HUES48 (cell line): ENCODE data around the gene TIMM44.

Experiments used
- H3K27ac ChIP-seq: one replicate; pipeline ENCODE4 v1.7.0; 2013; ENCODE audit warnings: low read depth, low read length, inconsistent platforms
- H3K27me3 ChIP-seq: 2 replicates; pipeline ENCODE4 v1.6.1; 2013; ENCODE audit warnings: mild to moderate bottlenecking, low read length; ENCODE audit not compliant: control insufficient read depth, insufficient read depth
- H3K36me3 ChIP-seq: 2 replicates; pipeline ENCODE4 v1.6.1; 2013; ENCODE audit warnings: low read length; ENCODE audit not compliant: control insufficient read depth, insufficient read depth
- H3K4me1 ChIP-seq: 2 replicates; pipeline ENCODE4 v1.6.1; 2013; ENCODE audit warnings: mild to moderate bottlenecking, low read length; ENCODE audit not compliant: control insufficient read depth, insufficient read depth
- H3K4me3 ChIP-seq: 2 replicates; pipeline ENCODE4 v1.5.1; 2013; ENCODE audit warnings: mild to moderate bottlenecking, low read depth, low read length
- H3K9ac ChIP-seq: 2 replicates; pipeline ENCODE4 v1.6.1; 2013; ENCODE audit warnings: mild to moderate bottlenecking, low read depth, low read length, moderate library complexity
- H3K9me3 ChIP-seq: 2 replicates; pipeline ENCODE4 v1.6.1; 2013; ENCODE audit warnings: low read length; ENCODE audit not compliant: control insufficient read depth, insufficient read depth

The TIMM44 gene, protein sequence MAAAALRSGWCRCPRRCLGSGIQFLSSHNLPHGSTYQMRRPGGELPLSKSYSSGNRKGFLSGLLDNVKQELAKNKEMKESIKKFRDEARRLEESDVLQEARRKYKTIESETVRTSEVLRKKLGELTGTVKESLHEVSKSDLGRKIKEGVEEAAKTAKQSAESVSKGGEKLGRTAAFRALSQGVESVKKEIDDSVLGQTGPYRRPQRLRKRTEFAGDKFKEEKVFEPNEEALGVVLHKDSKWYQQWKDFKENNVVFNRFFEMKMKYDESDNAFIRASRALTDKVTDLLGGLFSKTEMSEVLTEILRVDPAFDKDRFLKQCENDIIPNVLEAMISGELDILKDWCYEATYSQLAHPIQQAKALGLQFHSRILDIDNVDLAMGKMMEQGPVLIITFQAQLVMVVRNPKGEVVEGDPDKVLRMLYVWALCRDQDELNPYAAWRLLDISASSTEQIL

DNA sequence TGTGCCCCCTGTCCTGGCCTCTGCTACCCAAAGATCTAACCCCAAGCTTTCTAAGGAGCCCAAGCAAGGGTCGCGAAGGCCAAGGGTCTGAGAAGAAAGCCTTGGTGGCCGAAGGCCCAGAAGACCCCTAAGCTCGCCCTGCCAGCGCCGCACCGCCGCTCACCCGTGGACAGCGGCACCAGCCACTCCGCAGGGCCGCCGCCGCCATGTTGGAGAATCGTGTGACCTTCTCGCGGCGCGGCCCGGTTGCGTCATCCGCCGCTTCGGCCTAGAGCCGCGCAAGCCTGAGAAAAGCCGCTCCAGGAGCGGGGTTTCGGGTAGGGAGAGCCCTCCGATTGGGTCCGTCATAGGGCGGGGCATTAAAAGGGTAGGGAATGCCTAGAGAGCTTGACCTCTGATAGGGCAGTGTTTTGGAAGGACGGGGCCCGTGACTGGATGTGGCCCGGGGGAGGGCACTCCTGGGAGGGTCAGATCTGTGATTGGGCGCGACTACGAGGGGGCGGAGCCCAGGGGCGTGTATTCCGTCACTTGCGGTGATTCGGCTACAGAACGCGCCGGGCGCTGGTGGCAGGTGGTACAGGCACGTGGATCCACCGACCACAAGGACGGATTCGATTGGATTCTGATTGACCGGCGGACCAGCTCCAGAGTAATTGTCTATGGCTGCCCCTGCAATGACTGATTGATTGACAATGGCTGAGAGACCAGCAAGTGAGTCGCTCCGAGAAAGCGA lies at the start of gene TIMM44:
TSS of gene TIMM44 (minus strand) at position 223 of the 733 bp plus-strand sequence. CDS start at position 208, 15 bp downstream.
- H3K9ac ChIP-seq: peak within 1 kb of the TSS; percentile 96
- no peaks in the 10 kb centered on the region for H3K27me3 ChIP-seq
- peaks cover 22% of the 10 kb centered on the region for H3K36me3 ChIP-seq
- peak within 1 kb of the TSS; percentile 96 for H3K27ac ChIP-seq
- H3K4me3 ChIP-seq: peak within 1 kb of the TSS; percentile 79
- H3K4me1 ChIP-seq: no peaks in the 10 kb centered on the region
- H3K9me3 ChIP-seq: no peaks in the 10 kb centered on the region

DNA sequence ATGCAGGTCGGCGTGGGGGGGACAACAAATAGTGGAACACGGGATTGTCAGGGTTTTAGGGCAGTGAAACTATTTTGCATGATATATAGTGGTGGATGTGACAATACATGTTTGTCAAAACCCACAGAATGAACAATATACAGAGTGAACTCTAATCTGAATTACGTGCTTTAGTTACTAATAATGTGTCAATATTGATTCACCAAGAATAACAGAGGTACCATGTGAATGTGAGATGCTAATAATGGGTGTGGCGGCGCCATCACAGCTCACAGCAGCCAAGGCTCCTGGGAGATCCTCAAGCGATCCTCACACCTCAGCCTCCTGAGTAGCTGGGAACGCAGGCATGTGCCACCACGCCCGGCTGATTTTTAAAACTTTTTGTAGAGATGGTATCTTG lies 49.1 kb upstream of the TIMM44 start:
- H3K36me3 ChIP-seq: peaks cover 50% of the 10 kb centered on the region

DNA sequence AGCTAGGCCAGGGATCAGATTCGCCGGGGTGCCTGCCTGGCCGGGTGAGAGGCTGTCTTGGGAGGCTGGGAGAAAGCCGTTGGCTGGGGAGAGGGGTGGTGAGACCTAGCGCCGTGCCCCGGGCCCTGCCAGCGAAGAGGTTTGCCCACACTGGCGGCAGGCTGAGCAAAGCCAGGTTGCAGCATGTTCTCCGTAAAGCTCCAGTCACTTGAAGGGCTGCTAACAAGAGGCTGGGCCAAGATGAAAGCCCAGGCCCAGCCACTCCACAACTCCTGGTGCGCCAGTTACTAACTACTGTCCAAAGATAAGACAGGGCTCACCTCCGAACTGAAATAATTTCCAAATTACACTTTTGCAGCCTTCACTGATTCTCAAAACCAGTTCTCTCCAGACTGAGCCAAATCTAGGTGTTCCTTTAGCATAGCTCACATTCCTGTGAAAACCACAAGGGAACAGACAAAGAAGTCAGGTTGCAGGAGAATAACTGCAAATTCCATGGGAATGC lies 45.7 kb upstream of the TIMM44 start:
- Histone ChIP-seq H3K27me3 (no peaks in the 10 kb centered on the region), H3K4me3 (no peak overlapping the region), H3K9me3 (no peaks in the 10 kb centered on the region), H3K27ac (no peak overlapping the region), H3K4me1 (no peaks in the 10 kb centered on the region), H3K9ac (no peak overlapping the region), H3K36me3 (peaks cover 80% of the 10 kb centered on the region)

More for the DNA sequence above, 49.1 kb upstream of the TIMM44 start:
- Histone ChIP-seq H3K4me3 (no peak overlapping the region), H3K27me3 (no peaks in the 10 kb centered on the region), H3K9ac (no peak overlapping the region), H3K4me1 (peaks cover 10% of the 10 kb centered on the region), H3K9me3 (no peaks in the 10 kb centered on the region), H3K27ac (no peak overlapping the region)

DNA sequence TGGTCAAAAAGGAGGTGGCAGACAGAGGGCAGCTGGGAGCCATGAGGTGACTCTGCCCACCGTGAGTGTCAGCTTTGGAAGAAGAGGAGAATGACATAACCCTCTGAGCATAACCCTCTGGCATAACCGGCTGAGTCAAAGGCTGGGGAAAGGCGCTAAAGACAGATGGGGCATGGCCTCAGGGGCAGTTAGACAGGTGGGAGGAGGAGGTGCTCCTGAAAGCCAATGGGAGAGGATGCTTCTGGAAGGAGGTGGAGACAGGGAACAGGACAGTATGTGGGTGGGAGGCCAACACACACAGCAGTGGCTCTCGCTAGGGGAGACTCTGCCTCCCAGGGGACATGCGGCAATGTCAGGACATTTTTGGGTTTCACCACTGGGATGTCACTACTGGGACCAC lies 44.8 kb upstream of the TIMM44 start:
- Histone ChIP-seq H3K9ac (no peak overlapping the region), H3K27ac (no peak overlapping the region), H3K9me3 (no peaks in the 10 kb centered on the region), H3K4me1 (no peaks in the 10 kb centered on the region), H3K27me3 (no peaks in the 10 kb centered on the region), H3K36me3 (peaks cover 88% of the 10 kb centered on the region), H3K4me3 (no peak overlapping the region)

DNA sequence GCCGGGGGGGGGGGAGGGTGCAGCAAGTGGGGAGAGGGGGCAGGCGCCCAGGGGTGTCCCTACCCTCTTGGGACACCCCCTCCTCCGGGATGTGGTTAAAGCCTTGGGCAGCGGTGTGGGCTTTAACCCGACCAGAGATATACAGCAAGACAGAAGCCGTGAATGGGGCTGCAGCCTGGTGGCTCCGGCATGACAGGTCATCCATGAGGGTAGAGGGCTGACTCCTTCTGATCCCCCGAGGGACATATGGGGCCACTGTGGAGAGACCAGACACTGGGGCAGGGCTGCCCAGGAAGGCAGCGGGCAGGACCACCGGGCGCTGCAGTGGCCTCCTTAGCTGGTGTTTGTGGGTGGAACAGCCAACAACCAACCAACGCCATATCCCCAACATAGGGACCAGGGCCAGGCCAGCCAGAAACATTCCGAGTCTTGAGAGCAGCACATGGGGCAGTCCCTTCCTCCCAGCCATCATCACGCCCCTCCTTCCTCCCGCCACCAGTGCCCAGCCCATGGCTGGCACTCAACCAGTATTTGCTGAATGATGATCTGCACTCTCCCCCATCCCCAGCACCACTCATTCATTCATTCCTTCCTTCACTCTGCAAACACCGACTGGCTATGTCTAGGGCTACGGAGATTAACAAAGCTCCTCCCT lies 43.8 kb upstream of the TIMM44 start:
- Histone ChIP-seq H3K4me3 (no peak overlapping the region), H3K9ac (no peak overlapping the region), H3K36me3 (peaks cover 93% of the 10 kb centered on the region), H3K27me3 (no peaks in the 10 kb centered on the region), H3K27ac (no peak overlapping the region), H3K4me1 (no peaks in the 10 kb centered on the region), H3K9me3 (no peaks in the 10 kb centered on the region)

DNA sequence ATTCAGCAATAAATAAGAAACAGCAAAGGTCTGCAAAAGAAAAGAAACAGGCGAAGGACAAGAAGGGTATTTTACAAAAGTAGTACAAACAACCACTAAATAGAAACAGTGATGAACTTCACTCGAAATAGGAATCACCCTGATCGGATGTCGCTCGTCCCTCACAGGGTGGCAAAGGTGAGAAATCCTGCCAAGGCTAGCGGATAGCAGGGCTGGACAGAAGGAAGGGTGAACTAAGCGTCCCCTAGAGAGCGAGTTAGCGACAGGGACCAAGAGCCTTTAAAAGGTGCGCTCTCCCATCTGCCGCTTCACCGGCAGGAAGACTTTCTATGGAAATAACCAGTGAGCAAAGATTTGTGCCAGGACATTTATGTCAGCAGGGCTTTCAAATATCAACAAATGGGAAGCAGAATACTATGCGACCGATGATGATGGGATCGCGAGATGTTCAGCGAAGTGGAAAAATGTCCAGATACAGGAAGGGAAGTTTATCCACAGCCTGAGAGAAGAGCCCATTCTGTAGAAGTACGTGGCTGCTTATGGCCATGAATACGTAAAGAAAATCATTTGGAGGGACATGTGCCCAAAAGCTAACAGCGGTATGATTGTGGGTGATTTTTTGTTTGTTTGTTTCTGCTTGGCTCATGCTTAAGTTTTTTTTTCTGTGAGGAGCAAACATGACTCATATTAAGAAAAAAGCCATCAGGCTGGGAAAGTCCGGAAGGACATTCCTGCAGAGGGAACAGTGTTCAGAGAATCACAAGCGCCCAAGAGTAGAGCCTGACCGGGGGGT lies 43.1 kb upstream of the TIMM44 start:
- H3K27ac ChIP-seq: no peak overlapping the region
- no peaks in the 10 kb centered on the region for H3K9me3 ChIP-seq
- no peaks in the 10 kb centered on the region for H3K27me3 ChIP-seq
- peaks cover 95% of the 10 kb centered on the region for H3K36me3 ChIP-seq
- no peak overlapping the region for H3K4me3 ChIP-seq
- no peak overlapping the region for H3K9ac ChIP-seq
- H3K4me1 ChIP-seq: no peaks in the 10 kb centered on the region

DNA sequence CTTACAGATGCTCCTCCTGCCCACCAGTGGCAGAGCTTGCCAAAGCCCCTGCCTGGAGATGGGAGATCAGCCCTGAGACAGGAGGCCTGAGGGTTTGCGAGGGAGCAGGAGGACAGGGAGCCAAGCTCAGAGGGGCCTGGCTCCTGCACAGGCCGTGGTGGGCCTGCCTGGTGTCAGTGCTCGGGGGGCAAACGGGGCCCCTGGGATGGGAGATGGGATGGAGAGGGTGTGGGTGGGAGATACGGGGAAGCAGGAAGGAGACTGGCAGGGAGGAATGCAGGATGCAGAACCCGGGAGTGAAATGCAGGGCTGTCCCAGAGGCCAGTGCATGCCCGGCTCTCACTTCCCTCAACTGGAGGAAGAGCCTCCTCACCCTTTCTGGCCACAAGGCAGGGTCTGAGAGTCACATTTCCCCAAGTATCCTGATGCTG lies 42.0 kb upstream of the TIMM44 start:
- no peaks in the 10 kb centered on the region for H3K27me3 ChIP-seq
- peaks cover 95% of the 10 kb centered on the region for H3K36me3 ChIP-seq
- H3K4me1 ChIP-seq: no peaks in the 10 kb centered on the region
- H3K9ac ChIP-seq: no peak overlapping the region
- no peak overlapping the region for H3K27ac ChIP-seq
- H3K4me3 ChIP-seq: no peak overlapping the region
- no peaks in the 10 kb centered on the region for H3K9me3 ChIP-seq

DNA sequence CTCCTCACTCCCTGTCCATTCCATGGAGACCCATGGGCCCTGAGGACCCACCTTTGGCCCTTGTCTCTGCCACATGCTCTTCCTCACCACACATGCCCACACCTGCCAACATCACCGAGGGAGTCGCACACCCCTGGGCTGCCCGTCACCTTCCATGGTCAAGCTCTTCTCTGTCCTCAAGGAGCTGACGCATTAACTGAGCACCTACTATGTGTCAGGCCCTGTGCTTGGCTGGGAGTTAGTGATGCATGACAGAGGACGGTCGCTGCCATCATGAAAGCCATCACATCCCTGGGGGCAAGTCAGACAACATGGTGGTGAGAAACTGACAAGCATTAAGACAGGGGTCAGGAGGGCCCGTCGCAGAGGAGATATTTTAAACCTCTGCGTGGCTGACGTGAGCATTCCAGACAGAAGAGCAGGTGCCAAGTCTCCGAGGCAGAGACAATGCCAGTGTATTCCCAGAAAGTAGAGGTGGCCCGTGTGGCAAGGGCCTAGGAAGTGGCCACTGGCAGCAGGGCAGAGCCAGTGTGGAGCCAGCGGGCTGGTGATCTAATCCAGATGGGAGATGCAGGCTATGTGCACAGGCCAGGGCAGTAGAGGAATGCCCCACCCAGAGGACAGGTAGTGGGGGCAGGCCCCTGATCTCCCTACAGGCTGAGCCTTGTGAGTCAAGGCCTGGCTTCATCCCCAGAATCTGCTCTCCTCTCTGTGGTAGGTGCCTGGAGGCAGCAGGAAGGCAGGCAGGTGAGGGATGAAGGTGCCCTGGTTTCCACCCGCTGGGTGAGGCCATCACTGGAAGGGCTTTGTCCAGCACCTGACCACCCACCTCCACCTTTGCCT lies 40.8 kb upstream of the TIMM44 start:
- no peaks in the 10 kb centered on the region for H3K4me1 ChIP-seq
- no peak overlapping the region for H3K27ac ChIP-seq
- no peak overlapping the region; the same call in 1 of the 2 replicates for H3K9ac ChIP-seq
- no peaks in the 10 kb centered on the region for H3K27me3 ChIP-seq
- no peak overlapping the region for H3K4me3 ChIP-seq
- peaks cover 95% of the 10 kb centered on the region for H3K36me3 ChIP-seq
- no peaks in the 10 kb centered on the region for H3K9me3 ChIP-seq

DNA sequence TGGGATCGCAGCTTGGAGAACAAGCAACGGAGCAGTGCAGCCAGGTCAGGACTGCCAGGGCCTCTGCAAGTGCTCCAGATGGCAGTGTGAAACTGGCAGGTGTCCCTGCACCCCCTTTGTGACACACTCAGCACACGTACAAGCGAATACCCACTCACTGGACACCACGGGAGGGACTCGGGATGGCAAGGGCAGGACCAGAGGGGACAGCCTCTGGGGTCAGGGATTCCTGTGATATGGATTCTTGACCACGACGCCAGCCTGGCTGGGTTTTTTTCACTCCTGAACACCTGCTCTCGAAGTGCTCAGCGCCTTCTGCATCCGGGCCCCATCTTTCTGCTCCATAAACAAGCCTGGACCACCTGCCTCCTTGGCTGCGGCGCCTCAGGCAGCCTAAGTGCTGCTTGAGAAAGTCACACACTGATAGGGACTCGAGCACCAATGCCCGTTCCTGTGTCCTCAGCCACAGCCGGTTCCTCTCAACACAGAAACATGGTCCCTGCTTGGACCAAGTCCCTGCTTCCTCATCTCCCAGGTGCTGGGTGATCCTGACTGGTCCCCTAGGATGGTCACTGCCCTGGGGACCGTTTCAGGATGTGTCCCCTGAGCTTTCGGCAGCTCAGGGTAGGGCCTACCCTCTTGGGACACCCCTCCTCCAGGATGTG lies 40.0 kb upstream of the TIMM44 start:
- no peaks in the 10 kb centered on the region for H3K9me3 ChIP-seq
- no peak overlapping the region for H3K27ac ChIP-seq
- no peaks in the 10 kb centered on the region for H3K27me3 ChIP-seq
- H3K4me1 ChIP-seq: no peaks in the 10 kb centered on the region
- peaks cover 95% of the 10 kb centered on the region for H3K36me3 ChIP-seq
- no peak overlapping the region for H3K9ac ChIP-seq
- no peak overlapping the region for H3K4me3 ChIP-seq
